ENCODE measurements around the gene TLL2. TPM values are rescaled to one million over a fixed set of nuclear protein-coding genes. Genes with fewer than 3 reads are reported as not detected.

Gene TLL2
- total and polyA plus RNA-seq, 2 experiments from 2014 or later, result 2.6 to 3.0 TPM

- TF ChIP-seq EZH2phosphoT487 (IDR thresholded peaks at IDR 0.05; ENCODE audit: unreplicated experiment) (no peak), CTCF (conservative IDR thresholded peaks at IDR 0.05; ENCODE audit: low read depth in 2 of 2) (no peak), STAT1 (IDR thresholded peaks at IDR 0.05; ENCODE audit: unreplicated experiment) (no peak), CREB1 (CRISPR knock-in tag; IDR thresholded peaks at IDR 0.05; ENCODE audit: low read depth) (no peak)
These were observed 156.6 kb downstream of the TLL2 start (continued) for GRCh38 chr10:96357038-96357620.

DNA sequence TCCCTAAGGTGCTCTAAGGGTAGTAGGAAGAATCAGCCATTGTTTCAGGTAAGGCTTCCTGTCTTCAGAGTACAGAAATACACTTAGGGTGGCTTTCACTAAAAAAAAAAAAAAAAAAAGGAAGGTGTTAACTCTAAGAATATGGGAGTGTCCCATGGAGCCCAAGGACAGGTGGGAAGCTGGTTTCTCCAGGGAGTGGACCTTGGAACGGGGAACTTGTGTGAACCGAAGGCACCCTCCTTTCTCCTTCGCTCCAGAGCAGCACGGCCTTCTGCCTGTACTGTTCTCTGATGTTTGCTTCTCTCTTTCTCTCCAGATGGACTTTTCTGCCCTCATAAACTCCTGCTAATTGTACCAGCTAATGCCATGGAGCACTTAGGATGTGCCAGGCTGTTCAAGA, 161.1 kb downstream of the TLL2 start:
- H3K27ac ChIP-seq (ENCODE audit: low read depth), result no peak overlapping the region
- peaks cover 7% of the 10 kb centered on the region for H3K27me3 Mint-ChIP-seq (ENCODE audit: insufficient read depth, low read depth, poor library complexity)
- no peaks in the 10 kb centered on the region for H4K20me1 ChIP-seq (replicated peaks; ENCODE audit: insufficient read depth)
- no peak overlapping the region for H2AFZ ChIP-seq
- peaks cover 3% of the 10 kb centered on the region; the same call in 2 of the 3 replicates for H3K9me3 Mint-ChIP-seq
- H3K9me2 ChIP-seq (ENCODE audit: insufficient read depth), result peaks cover 9% of the 10 kb centered on the region
- H3K4me3 Mint-ChIP-seq, result no peak overlapping the region
- no peaks in the 10 kb centered on the region for H3K4me1 ChIP-seq (ENCODE audit: insufficient read depth)
- DNase-seq (ENCODE audit: low spot score) (no peak), ATAC-seq (no peak)
- no peak overlapping the region for H3K27ac Mint-ChIP-seq
- no peak overlapping the region for H3K4me3 ChIP-seq
- H3K79me2 ChIP-seq (replicated peaks; ENCODE audit: insufficient read depth), result no peaks in the 10 kb centered on the region
- no peak overlapping the region for H3K4me2 ChIP-seq
- H3K4me1 Mint-ChIP-seq, result peaks cover 18% of the 10 kb centered on the region
- H3K36me3 ChIP-seq (ENCODE audit: insufficient read depth), result no peaks in the 10 kb centered on the region
- H3K27me3 ChIP-seq (ENCODE audit: insufficient read depth), result no peaks in the 10 kb centered on the region
- H3F3A ChIP-seq (replicated peaks; ENCODE audit: low read depth), result no peaks in the 10 kb centered on the region
- peaks cover 5% of the 10 kb centered on the region; the same call in 2 of the 3 replicates for H3K36me3 Mint-ChIP-seq (ENCODE audit: low read depth)
- TF ChIP-seq, protein P1, sequence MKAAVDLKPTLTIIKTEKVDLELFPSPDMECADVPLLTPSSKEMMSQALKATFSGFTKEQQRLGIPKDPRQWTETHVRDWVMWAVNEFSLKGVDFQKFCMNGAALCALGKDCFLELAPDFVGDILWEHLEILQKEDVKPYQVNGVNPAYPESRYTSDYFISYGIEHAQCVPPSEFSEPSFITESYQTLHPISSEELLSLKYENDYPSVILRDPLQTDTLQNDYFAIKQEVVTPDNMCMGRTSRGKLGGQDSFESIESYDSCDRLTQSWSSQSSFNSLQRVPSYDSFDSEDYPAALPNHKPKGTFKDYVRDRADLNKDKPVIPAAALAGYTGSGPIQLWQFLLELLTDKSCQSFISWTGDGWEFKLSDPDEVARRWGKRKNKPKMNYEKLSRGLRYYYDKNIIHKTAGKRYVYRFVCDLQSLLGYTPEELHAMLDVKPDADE (IDR thresholded peaks at IDR 0.05), result no peak
- no peak for TF ChIP-seq ZNF331 (CRISPR knock-in tag; IDR thresholded peaks at IDR 0.05; ENCODE audit: low read depth)
- no peak for TF ChIP-seq STAT1 (IDR thresholded peaks at IDR 0.05; ENCODE audit: unreplicated experiment)
- TF ChIP-seq JUNB (IDR thresholded peaks at IDR 0.05; ENCODE audit: unreplicated experiment), result no peak
- TF ChIP-seq, protein P2, sequence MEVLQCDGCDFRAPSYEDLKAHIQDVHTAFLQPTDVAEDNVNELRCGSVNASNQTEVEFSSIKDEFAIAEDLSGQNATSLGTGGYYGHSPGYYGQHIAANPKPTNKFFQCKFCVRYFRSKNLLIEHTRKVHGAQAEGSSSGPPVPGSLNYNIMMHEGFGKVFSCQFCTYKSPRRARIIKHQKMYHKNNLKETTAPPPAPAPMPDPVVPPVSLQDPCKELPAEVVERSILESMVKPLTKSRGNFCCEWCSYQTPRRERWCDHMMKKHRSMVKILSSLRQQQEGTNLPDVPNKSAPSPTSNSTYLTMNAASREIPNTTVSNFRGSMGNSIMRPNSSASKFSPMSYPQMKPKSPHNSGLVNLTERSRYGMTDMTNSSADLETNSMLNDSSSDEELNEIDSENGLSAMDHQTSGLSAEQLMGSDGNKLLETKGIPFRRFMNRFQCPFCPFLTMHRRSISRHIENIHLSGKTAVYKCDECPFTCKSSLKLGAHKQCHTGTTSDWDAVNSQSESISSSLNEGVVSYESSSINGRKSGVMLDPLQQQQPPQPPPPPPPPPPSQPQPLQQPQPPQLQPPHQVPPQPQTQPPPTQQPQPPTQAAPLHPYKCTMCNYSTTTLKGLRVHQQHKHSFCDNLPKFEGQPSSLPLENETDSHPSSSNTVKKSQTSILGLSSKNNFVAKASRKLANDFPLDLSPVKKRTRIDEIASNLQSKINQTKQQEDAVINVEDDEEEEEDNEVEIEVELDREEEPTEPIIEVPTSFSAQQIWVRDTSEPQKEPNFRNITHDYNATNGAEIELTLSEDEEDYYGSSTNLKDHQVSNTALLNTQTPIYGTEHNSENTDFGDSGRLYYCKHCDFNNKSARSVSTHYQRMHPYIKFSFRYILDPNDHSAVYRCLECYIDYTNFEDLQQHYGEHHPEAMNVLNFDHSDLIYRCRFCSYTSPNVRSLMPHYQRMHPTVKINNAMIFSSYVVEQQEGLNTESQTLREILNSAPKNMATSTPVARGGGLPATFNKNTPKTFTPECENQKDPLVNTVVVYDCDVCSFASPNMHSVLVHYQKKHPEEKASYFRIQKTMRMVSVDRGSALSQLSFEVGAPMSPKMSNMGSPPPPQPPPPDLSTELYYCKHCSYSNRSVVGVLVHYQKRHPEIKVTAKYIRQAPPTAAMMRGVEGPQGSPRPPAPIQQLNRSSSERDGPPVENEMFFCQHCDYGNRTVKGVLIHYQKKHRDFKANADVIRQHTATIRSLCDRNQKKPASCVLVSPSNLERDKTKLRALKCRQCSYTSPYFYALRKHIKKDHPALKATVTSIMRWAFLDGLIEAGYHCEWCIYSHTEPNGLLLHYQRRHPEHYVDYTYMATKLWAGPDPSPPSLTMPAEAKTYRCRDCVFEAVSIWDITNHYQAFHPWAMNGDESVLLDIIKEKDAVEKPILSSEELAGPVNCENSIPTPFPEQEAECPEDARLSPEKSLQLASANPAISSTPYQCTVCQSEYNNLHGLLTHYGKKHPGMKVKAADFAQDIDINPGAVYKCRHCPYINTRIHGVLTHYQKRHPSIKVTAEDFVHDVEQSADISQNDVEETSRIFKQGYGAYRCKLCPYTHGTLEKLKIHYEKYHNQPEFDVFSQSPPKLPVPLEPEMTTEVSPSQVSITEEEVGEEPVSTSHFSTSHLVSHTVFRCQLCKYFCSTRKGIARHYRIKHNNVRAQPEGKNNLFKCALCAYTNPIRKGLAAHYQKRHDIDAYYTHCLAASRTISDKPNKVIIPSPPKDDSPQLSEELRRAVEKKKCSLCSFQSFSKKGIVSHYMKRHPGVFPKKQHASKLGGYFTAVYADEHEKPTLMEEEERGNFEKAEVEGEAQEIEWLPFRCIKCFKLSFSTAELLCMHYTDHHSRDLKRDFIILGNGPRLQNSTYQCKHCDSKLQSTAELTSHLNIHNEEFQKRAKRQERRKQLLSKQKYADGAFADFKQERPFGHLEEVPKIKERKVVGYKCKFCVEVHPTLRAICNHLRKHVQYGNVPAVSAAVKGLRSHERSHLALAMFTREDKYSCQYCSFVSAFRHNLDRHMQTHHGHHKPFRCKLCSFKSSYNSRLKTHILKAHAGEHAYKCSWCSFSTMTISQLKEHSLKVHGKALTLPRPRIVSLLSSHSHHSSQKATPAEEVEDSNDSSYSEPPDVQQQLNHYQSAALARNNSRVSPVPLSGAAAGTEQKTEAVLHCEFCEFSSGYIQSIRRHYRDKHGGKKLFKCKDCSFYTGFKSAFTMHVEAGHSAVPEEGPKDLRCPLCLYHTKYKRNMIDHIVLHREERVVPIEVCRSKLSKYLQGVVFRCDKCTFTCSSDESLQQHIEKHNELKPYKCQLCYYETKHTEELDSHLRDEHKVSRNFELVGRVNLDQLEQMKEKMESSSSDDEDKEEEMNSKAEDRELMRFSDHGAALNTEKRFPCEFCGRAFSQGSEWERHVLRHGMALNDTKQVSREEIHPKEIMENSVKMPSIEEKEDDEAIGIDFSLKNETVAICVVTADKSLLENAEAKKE (CRISPR knock-in tag; IDR thresholded peaks at IDR 0.05), result no peak
- TF ChIP-seq CREB1 (CRISPR knock-in tag; IDR thresholded peaks at IDR 0.05; ENCODE audit: low read depth), result no peak
- no peak for TF ChIP-seq POLR2AphosphoS5 (IDR thresholded peaks at IDR 0.05; ENCODE audit: low read depth)
- TF ChIP-seq EZH2 (IDR thresholded peaks at IDR 0.05; ENCODE audit: low read depth, unreplicated experiment), result no peak
- TF ChIP-seq EZH2phosphoT487 (IDR thresholded peaks at IDR 0.05; ENCODE audit: unreplicated experiment), result no peak
